HCT116 (cell line): Measurements from ENCODE around the gene APOOL.

Experiments used
- ATF3 ChIP-seq: IDR thresholded peaks from 2 replicates; pipeline ENCODE4 v1.6.1; 2012
- CTCF ChIP-seq, 3 experiments: fragments of 200-600 bp in 1 of 3; sonication (generic) in 1 of 3; IDR thresholded peaks in 2 of 3; conservative IDR thresholded peaks in 1 of 3; 2 replicates each; pipeline ENCODE4 v1.5.1; 2012 to 2017; ENCODE audit warnings: low read depth in 2 of 3, low read length in 2 of 3, antibody characterized with exemption in 1 of 3, borderline replicate concordance in 1 of 3, control low read depth in 1 of 3, mild to moderate bottlenecking in 1 of 3, mixed read lengths in 1 of 3, mixed run types in 1 of 3, moderate library complexity in 1 of 3; ENCODE audit not compliant: insufficient read depth in 1 of 3
- POLR2A ChIP-seq: IDR thresholded peaks from 2 replicates; pipeline ENCODE4 v1.7.0; 2011; ENCODE audit warnings: borderline replicate concordance; ENCODE audit not compliant: insufficient read depth, insufficient read length; ENCODE audit errors: extremely low read depth
- ZFX ChIP-seq: fragments of 450-650 bp; IDR thresholded peaks from 2 replicates; pipeline ENCODE4 v1.6.1; 2017

- TF ChIP-seq CTCF (IDR thresholded peaks at IDR 0.05 in 2 of 3, conservative IDR thresholded peaks at IDR 0.05 in 1 of 3; ENCODE audit: borderline replicate concordance in 1 of 3, insufficient read depth in 1 of 3, low read depth in 2 of 3, low read length in 2 of 3), result no peak
- TF ChIP-seq POLR2A, result no peak
- no peak for TF ChIP-seq ZFX
- TF ChIP-seq ATF3, result no peak
Observed at GRCh38 chrX:85018471-85018870, 14.8 kb downstream of the APOOL start.
